ENCODE results near the gene PRPS1L1.

- TF ChIP-seq, protein P1, sequence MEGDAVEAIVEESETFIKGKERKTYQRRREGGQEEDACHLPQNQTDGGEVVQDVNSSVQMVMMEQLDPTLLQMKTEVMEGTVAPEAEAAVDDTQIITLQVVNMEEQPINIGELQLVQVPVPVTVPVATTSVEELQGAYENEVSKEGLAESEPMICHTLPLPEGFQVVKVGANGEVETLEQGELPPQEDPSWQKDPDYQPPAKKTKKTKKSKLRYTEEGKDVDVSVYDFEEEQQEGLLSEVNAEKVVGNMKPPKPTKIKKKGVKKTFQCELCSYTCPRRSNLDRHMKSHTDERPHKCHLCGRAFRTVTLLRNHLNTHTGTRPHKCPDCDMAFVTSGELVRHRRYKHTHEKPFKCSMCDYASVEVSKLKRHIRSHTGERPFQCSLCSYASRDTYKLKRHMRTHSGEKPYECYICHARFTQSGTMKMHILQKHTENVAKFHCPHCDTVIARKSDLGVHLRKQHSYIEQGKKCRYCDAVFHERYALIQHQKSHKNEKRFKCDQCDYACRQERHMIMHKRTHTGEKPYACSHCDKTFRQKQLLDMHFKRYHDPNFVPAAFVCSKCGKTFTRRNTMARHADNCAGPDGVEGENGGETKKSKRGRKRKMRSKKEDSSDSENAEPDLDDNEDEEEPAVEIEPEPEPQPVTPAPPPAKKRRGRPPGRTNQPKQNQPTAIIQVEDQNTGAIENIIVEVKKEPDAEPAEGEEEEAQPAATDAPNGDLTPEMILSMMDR (IDR thresholded peaks at IDR 0.05) = peak; percentile 63
- TF ChIP-seq EZH2 (IDR thresholded peaks at IDR 0.05) = no peak
Measured at GRCh38 chr7:18064242-18064838, 36.7 kb upstream of the PRPS1L1 start.

All from neural progenitor cell (in vitro differentiated cells).